Duodenal mucosa (tissue), 2 donors: Measurements from ENCODE around the gene LPCAT1.
A peak's percentile ranks its signal among the peaks of the same experiment; 100 is the strongest.

Source experiments
- H3K27ac ChIP-seq: one replicate; pipeline ENCODE4 v1.7.0; 2013; ENCODE audit warnings: low read depth, low read length
- H3K27me3 ChIP-seq, 2 donors: one replicate each; pipeline ENCODE4 v1.7.0; 2013; ENCODE audit warnings: low read length in 2 of 2, control low read depth in 1 of 2; ENCODE audit not compliant: insufficient read depth in 2 of 2, control insufficient read depth in 1 of 2
- H3K36me3 ChIP-seq, 2 donors: one replicate each; pipeline ENCODE4 v1.7.0; 2013; ENCODE audit warnings: low read length in 2 of 2, control low read depth in 1 of 2; ENCODE audit not compliant: insufficient read depth in 2 of 2, control insufficient read depth in 1 of 2
- H3K4me1 ChIP-seq, 2 donors: one replicate each; pipeline ENCODE4 v1.7.0; 2013; ENCODE audit warnings: low read length in 2 of 2, control low read depth in 1 of 2; ENCODE audit not compliant: insufficient read depth in 2 of 2, control insufficient read depth in 1 of 2
- H3K4me3 ChIP-seq, 2 donors: one replicate each; pipeline ENCODE4 v1.7.0; 2013; ENCODE audit warnings: low read length in 2 of 2, low read depth in 1 of 2
- H3K9ac ChIP-seq, 2 donors: one replicate each; pipeline ENCODE4 v1.7.0; 2013; ENCODE audit warnings: low read length in 2 of 2, low read depth in 1 of 2
- H3K9me3 ChIP-seq, 2 donors: one replicate each; pipeline ENCODE4 v1.7.0; 2013; ENCODE audit warnings: low read length in 2 of 2, control low read depth in 1 of 2; ENCODE audit not compliant: control insufficient read depth in 1 of 2

LPCAT1 gene

DNA sequence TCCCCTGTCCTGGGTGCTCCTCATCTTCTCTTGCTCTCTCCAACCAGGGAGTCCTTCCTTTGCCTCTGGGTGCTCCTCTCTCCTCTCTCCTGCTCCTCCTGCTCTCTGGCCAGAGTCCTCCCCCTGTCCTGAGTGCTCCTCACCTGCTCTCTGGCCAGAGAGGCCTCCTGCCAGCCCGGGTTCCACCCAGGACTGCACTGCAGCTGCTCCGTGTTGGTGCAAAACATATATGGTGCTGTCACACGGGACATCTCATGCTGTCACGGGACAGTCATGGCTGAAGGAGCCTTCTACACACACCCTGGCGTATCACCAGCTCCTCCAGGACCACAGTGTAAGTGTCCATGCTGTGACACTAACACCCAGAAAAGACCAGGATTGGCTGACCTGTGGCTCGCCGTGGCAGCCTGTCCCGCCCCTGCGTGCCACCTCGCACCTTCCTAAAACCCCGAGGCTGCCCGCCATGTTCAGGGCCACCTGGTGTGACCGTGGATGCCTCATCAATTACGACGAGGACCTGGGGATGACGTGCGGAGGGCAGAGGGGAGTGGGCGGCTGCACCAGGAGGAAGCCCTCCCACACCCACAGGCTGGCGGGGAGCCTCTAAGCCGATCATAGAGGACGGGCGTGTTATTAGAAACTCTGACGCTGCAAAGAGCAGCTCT lies 50.7 kb downstream of the LPCAT1 start:
- Histone ChIP-seq H3K4me1 (peaks cover 10 to 15% of the 10 kb centered on the region in 2 donors), H3K9me3 (no peaks in the 10 kb centered on the region), H3K36me3 (peaks cover 9 to 28% of the 10 kb centered on the region in 2 donors), H3K4me3 (no peak overlapping the region), H3K27ac (no peak overlapping the region), H3K27me3 (no peaks in the 10 kb centered on the region), H3K9ac (no peak overlapping the region)

DNA sequence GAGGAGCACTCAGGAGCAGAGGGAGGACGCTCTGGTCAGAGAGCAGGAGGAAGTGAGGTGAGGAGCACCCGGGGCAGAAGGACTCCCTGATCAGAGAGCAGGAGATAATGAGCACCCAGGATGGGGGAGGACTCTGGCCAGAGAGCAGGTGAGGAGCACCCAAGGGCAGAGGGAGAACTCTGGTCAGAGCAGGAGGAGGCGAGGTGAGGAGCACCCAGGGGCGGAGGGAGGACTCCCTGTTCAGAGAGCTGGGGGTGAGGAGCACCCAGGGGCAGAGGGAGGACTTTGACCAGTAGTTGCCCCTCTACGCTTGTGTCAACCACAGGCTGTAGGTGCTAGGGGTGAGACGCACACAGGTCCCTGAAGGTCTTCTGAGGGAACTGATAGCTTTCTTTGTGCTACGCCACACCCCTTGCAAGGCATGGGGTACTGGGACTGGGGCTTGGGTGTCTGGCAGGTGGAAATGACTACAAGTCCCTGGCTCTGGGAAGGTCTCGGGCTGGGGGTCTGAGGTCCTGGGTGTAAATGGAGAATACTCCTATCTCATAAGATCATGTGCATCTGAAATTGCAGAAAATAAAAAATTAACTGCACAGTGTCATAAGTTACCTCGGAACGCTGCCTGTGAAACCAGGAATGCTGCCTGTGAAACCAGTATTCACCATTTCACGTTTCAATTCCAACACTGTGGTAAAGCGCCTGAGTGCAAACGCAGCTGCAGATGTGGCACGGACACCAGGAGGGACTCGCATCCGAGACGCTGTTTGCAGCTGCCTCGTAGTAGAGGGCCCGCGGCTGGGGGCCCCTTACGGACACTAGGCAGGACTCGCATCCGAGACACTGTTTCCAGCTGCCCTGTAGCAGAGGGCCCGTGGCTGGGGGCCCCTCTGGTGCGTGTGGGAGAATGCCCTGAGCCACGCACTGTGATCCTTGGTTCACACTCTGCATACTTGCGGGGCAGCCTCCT lies 51.5 kb downstream of the LPCAT1 start:
- Histone ChIP-seq H3K36me3 (peaks cover 8 to 28% of the 10 kb centered on the region in 2 donors), H3K4me1 (peaks cover 10 to 15% of the 10 kb centered on the region in 2 donors), H3K9me3 (no peaks in the 10 kb centered on the region), H3K27ac (no peak overlapping the region), H3K4me3 (no peak overlapping the region), H3K9ac (no peak overlapping the region), H3K27me3 (no peaks in the 10 kb centered on the region)

DNA sequence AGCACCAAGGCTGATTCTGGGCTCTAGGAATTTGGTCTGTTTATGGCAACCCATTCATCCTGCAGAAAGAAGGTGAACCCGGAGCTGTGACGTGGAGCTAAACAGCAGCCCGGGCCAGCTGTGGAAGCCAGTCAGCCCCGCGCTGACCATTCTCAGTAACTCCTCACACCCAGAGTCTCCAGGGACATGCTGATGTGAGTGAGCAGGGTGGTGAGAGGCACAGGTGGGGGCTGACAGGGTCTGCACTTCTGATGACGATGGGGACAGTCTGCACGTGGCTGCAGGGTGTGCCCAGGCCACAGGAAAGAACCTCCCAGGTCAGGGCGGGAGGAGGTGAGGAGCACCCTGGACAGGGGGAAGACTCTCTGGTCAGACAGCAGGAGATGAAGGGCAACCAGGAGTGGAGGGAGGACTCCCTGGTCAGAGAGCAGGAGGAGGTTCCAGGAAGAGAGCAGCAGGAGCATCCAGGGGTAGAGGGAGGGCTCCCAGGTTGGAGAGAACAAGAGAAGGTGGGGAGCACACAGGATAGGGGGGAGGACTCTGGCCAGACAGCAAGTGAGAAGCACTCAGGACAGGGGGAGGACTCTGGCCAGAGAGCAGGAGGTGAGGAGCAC lies 52.4 kb downstream of the LPCAT1 start:
- peaks cover 10 to 15% of the 10 kb centered on the region in 2 donors for H3K4me1 ChIP-seq
- no peaks in the 10 kb centered on the region for H3K27me3 ChIP-seq
- H3K4me3 ChIP-seq: no peak overlapping the region
- peaks cover 3 to 21% of the 10 kb centered on the region in 2 donors for H3K36me3 ChIP-seq
- no peaks in the 10 kb centered on the region for H3K9me3 ChIP-seq
- no peak overlapping the region for H3K9ac ChIP-seq
- no peak overlapping the region for H3K27ac ChIP-seq

DNA sequence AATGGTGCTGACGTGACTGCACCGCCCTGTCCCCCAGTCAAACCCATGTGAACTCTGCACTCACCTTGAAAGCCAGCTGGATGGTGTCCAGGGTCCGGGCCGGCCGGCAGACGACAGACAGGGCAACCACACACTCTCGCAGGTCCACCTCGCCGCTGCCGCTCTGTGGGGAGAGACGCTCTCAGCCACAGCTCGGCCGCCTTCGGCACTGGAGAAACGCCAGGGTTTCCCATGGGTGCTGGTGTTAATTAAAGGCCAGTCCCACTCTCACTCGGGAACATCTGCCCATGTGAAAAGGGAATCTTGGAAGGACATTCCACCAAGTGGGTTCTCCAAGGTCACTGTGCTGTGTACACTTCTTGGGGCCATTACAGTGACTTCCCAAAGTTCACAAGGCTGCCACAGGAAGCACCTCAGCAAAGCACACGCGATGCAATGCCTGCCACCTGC lies 53.0 kb downstream of the LPCAT1 start:
- Histone ChIP-seq H3K9me3 (no peaks in the 10 kb centered on the region), H3K27me3 (no peaks in the 10 kb centered on the region), H3K4me3 (peak overlapping the region in 1 of 2 donors; percentile 3), H3K4me1 (peaks cover 10 to 15% of the 10 kb centered on the region in 2 donors), H3K36me3 (peaks cover 3 to 19% of the 10 kb centered on the region in 2 donors), H3K27ac (no peak overlapping the region), H3K9ac (no peak overlapping the region)

DNA sequence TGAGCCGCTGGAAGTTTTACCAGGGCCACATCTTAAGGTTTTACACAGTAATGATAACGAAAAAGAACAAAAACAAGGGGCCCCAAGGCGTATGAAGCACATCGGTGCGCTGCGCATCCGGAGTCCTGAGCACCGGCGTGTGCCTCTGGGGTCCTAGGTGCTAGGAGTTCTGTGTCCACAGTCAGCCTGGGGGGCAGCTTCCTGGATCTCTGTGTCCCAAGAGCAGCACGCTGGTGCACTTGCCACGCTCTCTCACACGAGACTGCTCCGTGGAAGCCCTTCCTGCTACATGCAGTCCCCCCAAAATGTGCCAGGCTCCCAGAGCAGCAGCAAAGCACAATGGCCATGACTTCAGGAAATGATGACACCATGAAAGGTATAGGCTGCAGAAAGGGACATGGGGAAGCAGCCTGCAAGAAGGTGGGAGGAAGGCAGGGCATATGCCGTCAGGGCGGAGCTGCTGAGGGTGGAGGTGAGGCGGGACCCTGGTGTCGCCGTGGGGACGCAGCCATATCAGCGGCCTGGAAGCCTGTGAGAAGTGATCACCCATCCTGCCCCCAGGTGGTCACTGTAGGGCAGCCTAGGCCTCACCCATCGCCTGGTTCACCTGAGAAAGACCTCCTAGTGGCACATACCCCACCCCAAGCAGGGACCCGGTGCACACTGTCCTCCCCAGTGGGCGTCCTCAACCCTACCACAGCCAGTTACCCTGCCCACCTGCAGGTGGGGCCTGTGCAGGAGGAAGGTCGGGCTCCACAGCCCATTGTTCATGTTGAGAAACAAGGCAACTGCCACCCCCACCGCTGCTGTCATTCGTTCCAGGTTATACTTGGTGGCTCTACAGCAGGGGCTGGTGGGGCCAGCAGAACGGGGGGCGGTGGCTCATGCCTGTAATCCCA lies 54.9 kb downstream of the LPCAT1 start:
- Histone ChIP-seq H3K9ac (no peak overlapping the region), H3K27me3 (no peaks in the 10 kb centered on the region), H3K36me3 (peaks cover 0 to 13% of the 10 kb centered on the region in 2 donors), H3K27ac (no peak overlapping the region), H3K4me3 (no peak overlapping the region), H3K9me3 (peaks cover 0 to 5% of the 10 kb centered on the region in 2 donors), H3K4me1 (peaks cover 10 to 15% of the 10 kb centered on the region in 2 donors)

DNA sequence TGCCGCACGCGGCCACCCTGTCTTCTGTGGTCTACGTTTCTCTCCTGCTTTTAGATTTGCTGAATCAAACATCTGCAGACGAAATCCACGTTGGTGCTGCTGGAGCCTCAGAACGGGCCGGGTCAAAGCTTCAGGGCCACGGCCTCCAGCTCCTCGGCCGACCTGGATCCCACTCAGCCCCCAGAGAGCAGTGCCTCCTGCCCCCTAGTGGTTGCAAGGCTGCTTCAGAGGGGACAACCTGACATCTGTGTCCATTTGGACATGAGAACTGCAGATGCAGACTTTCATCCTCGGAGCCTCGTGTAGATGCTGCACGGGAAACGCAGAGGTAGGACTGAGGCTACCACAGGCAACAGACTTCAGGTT lies 55.5 kb downstream of the LPCAT1 start:
- Histone ChIP-seq H3K9ac (no peak overlapping the region), H3K9me3 (peaks cover 0 to 5% of the 10 kb centered on the region in 2 donors), H3K27me3 (no peaks in the 10 kb centered on the region), H3K27ac (no peak overlapping the region), H3K4me1 (peaks cover 10 to 15% of the 10 kb centered on the region in 2 donors), H3K4me3 (no peak overlapping the region), H3K36me3 (peaks cover under 1 to 16% of the 10 kb centered on the region in 2 donors)

DNA sequence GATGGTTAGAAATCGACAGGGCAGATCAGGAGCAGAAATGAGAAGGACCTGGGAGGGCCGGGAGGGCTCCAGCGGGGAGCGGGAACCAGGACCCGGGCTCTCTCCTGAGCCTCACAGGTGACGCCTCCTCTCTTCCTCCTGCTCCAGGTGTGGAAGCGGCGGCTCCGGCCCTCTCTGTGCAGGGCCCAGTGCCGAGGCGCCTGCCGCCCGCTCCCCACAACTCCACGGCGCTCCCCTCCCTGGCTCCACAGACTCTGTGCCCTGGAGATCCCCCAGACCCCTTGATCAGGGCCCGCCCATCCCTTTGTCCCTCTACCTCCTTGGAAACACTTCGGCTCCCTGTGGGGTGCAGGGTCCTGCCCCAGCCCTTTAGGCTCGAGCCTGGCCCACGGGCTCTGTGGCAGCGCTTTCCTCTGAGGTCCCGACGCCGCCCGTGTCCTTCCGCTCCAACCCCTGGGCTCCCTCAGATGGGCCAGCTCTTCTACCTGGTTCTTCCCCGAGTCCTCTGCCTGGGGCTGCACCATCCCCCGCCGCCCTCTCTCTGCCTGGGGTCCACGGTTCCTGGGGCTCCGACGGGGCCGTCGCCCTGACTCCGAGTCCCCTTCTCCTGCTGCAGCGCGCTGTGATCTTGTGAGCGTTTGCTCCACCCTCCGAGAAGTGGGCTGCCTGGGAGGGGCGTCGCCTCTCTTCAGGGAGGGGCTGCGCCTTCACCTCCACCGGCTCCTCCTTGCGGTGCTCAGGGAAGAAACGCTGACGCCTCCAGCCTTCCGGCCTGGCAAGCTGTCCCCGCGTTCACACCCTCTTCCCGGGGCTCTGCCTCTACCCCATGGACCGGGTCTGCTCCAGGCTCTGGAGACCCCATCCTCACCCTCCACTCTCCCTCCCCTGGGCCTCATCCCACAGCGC lies 56.2 kb downstream of the LPCAT1 start:
- no peak overlapping the region for H3K27ac ChIP-seq
- H3K27me3 ChIP-seq: no peaks in the 10 kb centered on the region
- H3K4me3 ChIP-seq: no peak overlapping the region
- H3K4me1 ChIP-seq: peaks cover 10 to 15% of the 10 kb centered on the region in 2 donors
- H3K9ac ChIP-seq: no peak overlapping the region
- H3K9me3 ChIP-seq: peaks cover 0 to 5% of the 10 kb centered on the region in 2 donors
- H3K36me3 ChIP-seq: peaks cover 3 to 14% of the 10 kb centered on the region in 2 donors

DNA sequence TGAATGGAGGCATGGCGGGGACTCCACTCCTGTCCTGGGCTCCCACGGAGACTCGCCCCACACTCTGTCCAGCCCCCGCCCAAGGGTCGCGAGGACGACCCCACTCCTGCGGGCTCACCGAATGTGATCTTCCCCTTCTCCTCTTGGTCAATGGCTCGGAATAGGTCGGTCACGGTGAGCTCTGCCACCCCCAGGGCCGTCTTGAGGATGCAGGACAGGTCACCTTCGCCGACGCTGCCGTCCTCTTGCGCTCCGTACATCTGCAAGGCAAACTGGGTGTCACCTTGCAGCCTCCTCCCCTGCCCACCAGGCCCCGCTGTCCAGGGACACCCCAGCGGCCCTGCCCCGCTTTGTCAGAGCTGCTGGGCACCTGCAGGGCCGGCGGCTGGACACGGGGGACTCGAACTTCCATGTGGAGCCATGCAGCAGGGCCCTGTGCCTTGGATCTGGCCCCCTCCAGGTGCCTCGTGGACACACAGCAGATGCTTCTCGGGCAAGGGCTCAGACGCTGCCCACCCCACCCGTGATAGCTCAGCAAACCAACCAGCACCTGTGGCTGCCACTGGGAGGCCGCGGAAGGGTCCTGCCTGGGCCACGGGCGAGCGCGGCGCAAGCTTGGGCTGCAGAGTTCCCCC lies 57.0 kb downstream of the LPCAT1 start:
- Histone ChIP-seq H3K9me3 (peaks cover 0 to 5% of the 10 kb centered on the region in 2 donors), H3K9ac (no peak overlapping the region), H3K4me1 (peaks cover 10 to 15% of the 10 kb centered on the region in 2 donors), H3K36me3 (peaks cover 3 to 14% of the 10 kb centered on the region in 2 donors), H3K27me3 (no peaks in the 10 kb centered on the region), H3K4me3 (no peak overlapping the region), H3K27ac (no peak overlapping the region)
